GM12864 (cell line): ENCODE measurements around the gene C5AR2.

Experiments
- DNase-seq: peaks from one replicate; pipeline ENCODE4 v3.0.0-alpha.2; 2011; ENCODE audit warnings: low read depth
- H3K4me3 ChIP-seq: 2 replicates; pipeline ENCODE4 v1.5.1; 2011; ENCODE audit warnings: mild to moderate bottlenecking, low read depth, low read length, control low read depth
- TF ChIP-seq, protein P1 (sequence below): IDR thresholded peaks from 2 replicates; pipeline ENCODE4 v1.5.1; 2011; ENCODE audit warnings: low read depth, mild to moderate bottlenecking, moderate library complexity, low read length, control low read depth, inconsistent platforms; ENCODE audit errors: missing control alignments

The C5AR2 gene

GRCh38 chr19:47374876-47375693 is 43.1 kb downstream of the C5AR2 start:
- DNase-seq: no peak
- H3K4me3 ChIP-seq: no peak overlapping the region
- TF ChIP-seq, protein P1, sequence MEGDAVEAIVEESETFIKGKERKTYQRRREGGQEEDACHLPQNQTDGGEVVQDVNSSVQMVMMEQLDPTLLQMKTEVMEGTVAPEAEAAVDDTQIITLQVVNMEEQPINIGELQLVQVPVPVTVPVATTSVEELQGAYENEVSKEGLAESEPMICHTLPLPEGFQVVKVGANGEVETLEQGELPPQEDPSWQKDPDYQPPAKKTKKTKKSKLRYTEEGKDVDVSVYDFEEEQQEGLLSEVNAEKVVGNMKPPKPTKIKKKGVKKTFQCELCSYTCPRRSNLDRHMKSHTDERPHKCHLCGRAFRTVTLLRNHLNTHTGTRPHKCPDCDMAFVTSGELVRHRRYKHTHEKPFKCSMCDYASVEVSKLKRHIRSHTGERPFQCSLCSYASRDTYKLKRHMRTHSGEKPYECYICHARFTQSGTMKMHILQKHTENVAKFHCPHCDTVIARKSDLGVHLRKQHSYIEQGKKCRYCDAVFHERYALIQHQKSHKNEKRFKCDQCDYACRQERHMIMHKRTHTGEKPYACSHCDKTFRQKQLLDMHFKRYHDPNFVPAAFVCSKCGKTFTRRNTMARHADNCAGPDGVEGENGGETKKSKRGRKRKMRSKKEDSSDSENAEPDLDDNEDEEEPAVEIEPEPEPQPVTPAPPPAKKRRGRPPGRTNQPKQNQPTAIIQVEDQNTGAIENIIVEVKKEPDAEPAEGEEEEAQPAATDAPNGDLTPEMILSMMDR: no peak

DNA sequence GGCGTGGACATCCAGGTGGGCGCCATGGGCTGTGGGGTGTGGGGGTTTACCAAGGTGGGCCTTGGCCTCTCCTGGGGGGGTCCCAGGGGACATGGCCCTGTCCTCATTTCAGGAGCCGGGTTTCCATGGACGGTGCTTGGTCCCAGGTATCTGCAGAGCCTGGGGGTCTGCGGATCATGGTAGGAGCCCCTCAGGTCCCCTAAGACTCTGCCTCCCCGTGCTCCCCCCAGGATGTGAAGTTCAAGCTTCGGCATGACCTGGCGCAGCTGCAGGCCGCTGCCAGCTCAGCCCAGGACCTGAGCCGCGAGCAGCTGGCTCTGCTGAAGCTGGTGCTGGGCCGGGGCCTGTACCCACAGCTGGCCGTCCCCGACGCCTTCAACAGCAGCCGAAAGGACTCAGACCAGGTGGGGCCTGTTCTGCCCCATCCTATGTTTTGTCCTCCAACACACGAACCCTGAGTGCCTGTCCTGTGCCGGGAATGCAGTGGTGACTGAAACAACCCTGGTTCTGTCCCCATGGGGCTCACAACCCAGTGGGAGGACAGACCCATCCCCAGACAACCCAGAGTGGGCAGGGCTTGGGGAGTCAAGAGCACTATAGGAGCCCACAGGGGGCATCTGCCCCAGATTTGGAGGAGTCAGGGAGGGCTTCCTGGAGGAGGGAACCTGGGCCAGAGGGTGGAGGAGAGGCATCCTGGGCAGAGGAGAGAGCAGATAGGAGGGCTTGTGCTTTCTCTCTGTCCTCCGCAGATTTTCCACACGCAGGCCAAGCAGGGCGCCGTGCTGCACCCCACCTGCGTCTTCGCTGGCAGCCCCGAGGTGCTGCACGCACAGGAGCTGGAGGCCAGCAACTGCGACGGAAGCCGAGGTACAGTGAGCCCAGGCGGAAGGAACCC is 44.0 kb downstream of the C5AR2 start:
- no peak overlapping the region for H3K4me3 ChIP-seq
- TF ChIP-seq, protein P1: no peak
- no peak for DNase-seq

GRCh38 chr19:47376589-47377144 is 44.7 kb downstream of the C5AR2 start:
- no peak for DNase-seq
- no peak overlapping the region for H3K4me3 ChIP-seq
- TF ChIP-seq, protein P1: no peak

GRCh38 chr19:47377208-47377701 is 45.3 kb downstream of the C5AR2 start:
- TF ChIP-seq, protein P1: no peak
- no peak overlapping the region for H3K4me3 ChIP-seq
- no peak for DNase-seq

DNA sequence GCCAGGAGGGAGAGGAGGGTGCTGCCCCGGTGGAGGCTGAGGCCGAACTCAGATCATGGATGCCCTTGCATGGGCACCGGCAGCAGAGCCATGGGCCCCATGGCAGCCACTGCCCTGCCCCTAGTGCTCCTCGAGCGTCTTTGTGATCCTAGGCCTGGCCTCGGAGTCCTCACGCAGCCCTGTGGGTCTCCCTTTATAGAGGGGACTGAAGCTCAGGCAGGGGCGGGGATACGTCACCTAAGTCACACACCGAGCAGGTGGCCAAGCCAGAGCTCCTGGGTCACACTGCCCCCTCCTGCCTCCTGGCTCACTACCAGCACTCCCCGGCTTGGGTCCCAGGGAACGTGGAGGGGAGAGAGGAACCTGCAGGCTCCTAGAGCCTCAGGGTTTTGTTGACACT is 45.8 kb downstream of the C5AR2 start:
- no peak overlapping the region for H3K4me3 ChIP-seq
- no peak for DNase-seq
- TF ChIP-seq, protein P1: no peak

- DNase-seq: no peak
- no peak overlapping the region for H3K4me3 ChIP-seq
- TF ChIP-seq, protein P1: no peak
These were observed 46.3 kb downstream of the C5AR2 start for GRCh38 chr19:47378246-47378645.
